ENCODE results near the gene PRSS53.
"Not testable (repeated sequence)": the region's sequence is repeated elsewhere in the genome, so short reads cannot be mapped to it uniquely, and the experiment has no call there.

Gene PRSS53

DNA sequence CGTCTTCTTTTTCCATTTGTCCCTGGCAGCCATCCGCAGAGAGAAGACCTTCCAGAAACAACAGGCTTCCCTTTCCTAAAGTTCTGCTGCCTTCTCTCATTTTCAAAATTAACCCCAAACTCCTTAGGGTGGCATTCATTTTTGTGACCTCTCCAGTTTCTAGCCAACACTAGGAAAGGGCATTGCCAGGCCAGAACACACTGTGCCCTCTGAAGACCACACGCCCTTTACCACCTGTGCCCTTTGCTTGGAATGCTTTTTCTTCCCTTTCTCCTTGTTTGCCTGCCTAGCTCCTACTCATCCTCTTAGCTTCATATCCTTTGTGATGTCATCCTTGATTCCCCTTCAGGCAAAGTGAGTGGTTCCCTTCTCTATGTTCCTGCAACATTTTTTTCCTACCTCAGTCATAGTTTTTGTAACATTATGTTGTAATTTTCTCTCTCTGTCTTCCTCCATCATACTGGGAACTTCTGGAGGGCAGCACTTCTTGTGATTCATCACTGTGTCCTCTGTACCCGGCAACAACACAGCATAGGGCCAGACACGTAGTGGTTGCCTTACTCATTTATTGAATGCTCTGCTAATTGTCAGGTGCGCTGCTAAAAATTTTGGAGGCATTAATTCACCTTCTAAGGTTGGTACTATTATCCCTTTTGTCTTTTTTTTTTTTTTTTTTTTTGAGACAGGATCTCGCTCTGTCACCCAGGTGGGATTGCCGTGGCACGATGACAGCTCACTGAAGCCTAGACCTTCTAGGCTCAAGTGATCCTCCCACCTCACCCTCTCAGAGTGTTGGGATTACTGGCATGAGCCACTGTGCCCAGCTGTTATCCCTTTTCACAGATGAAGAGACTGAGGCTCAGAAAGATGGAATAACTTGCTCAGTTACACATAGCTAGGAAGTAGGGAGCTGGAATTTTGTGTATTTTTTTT, 29.7 kb upstream of the PRSS53 start:
- no peak for DNase-seq (ENCODE audit: low read depth, low spot score)

DNA sequence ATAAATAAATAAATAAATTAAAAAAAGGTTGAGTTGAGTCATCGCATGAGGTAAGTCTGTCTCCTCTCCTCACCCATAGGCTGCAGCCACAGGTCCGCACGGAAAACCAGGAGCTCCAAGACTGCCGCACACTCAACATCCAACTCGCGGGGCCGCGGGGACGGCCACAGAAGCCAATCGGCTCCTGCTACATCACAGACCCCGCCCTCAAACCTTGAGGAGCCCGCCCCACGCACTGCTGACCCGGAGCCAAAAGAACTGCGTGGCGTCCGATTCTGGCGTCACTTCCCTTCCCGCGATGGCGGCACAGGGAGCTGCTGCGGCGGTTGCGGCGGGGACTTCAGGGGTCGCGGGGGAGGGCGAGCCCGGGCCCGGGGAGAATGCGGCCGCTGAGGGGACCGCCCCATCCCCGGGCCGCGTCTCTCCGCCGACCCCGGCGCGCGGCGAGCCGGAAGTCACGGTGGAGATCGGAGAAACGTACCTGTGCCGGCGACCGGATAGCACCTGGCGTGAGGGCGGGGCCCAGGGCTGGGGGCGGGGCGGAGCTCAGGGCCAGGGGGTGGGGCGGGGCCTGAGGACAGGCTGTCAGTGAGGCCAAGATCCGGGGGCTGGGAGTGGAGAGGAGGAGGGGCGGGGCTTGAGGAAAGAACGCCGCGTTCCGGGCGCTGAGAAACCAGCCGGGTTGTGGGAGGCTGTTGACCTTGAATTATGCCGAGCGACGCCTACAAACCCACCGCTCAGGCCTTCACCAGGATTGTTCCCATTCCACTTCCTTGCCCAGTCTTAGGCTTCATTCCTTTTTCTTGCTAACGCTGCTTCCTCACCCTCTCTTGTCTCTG, 28.9 kb upstream of the PRSS53 start, which contains the start of gene KAT8:
Gene KAT8 (plus strand): TSS at position 281 of the 839 bp plus-strand sequence. CDS start 18 bp downstream, at position 299.
- peak; percentile 97 for DNase-seq (ENCODE audit: low read depth, low spot score)

DNA sequence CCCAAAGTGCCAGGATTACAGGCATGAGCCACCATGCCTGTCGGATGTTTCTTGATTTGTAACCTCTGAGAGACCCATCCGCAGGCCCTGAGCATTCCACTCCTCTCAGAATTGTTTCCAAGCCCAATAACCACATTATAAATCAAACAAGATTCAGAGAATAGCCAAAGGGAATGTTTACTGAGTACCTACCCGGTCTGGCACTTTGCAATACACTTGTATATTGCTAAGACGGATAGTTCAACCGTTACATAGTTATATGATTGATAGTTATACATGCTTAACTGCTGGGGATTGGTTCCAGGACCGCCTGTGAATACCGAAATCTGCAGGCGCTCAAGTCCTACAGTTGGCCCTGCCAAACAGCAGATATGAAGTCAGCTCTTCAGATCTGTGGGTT, 25.7 kb upstream of the PRSS53 start:
- no peak for DNase-seq (ENCODE audit: low read depth, low spot score)

DNA sequence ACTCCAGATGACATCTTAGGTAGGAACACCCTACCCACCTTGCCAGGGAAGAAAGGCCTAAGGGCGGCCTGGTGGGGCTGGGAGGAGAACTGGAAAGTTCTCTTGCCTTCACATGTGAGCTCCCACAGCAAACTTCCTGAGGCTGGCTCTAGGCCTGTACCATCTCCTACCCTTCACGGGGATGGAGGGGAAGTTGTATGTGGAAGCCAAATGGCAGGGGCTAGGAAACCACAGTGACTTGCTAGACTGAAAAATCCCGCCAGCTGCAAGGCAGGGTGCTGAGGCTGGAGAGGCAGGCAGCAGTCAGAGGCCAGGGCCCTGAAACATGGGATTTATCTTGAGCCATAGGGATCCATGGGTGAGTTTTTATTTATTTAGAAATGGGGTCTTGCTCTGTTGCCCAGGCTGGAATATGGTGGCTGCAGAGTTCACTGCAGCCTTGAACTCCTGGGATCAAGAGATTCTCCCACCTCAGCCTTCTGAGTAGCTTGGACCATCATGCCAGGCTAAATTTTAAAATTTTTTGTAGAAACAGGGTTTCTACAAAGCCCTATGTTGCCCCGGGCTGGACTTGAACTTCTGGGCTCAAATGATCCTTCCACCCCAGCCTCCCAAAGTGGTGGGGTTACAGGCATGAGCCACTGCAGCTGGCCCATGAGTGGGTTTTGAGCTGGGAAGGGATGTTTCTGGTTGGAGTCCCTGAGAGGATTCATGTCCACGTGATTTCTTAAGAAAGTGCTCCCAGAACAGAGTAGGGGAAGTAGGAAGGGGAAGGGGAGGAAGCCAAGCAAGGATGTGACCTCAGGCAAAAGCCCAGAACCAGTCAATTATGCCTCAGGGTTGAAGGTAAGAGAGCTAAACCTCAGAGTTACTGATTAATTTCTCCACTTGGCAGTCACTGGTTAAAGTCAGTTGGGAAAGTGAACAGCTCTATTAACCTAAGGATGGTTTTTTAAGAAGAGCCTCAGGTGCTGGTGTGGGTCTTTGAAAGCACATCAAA, 24.7 kb upstream of the PRSS53 start:
- no peak for DNase-seq (ENCODE audit: low read depth, low spot score)

DNA sequence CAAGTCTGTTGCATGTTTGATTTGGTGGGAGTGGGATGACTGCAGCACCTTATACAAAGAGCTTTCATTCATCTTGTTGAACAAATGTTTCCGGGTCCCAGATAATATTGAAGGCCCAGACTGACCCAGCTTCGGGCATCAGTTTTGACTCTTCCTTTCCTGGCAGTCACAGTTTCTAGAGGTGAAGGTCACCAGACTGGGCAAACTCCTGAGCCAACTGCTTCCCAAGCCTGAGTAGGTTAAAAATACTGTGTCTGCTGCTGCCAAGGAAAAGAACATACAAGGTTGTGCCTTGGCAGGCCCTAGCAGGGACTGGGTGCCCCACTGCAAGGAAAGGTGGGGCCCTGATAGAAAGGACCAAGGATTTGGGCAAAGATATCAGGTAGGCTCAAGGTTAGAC, 24.0 kb upstream of the PRSS53 start:
- no peak for DNase-seq (ENCODE audit: low read depth, low spot score)

DNA sequence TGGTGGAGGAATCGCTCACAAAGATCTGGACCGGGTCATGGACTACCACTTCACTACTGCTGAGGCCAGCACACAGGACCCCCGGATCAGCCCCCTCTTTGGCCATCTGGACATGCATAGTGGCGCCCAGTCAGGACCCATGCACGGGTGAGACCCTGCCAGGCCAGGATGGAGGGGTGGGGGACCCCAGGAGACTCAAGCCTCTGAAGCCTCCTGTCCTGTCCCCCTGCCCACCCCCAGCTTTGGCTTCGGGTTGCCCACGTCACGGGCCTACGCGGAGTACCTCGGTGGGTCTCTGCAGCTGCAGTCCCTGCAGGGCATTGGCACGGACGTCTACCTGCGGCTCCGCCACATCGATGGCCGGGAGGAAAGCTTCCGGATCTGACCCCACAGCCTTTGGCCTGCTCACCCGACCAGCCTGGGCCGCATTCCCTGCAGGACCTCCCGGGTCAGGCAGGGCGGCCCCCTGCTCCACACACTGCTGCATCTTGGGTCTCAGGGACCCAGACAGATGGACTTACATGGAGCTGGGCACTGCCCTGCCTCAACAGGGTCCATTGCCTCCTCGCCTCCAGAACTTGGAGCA, 23.2 kb upstream of the PRSS53 start:
- DNase-seq (ENCODE audit: low read depth, low spot score), result no peak

DNA sequence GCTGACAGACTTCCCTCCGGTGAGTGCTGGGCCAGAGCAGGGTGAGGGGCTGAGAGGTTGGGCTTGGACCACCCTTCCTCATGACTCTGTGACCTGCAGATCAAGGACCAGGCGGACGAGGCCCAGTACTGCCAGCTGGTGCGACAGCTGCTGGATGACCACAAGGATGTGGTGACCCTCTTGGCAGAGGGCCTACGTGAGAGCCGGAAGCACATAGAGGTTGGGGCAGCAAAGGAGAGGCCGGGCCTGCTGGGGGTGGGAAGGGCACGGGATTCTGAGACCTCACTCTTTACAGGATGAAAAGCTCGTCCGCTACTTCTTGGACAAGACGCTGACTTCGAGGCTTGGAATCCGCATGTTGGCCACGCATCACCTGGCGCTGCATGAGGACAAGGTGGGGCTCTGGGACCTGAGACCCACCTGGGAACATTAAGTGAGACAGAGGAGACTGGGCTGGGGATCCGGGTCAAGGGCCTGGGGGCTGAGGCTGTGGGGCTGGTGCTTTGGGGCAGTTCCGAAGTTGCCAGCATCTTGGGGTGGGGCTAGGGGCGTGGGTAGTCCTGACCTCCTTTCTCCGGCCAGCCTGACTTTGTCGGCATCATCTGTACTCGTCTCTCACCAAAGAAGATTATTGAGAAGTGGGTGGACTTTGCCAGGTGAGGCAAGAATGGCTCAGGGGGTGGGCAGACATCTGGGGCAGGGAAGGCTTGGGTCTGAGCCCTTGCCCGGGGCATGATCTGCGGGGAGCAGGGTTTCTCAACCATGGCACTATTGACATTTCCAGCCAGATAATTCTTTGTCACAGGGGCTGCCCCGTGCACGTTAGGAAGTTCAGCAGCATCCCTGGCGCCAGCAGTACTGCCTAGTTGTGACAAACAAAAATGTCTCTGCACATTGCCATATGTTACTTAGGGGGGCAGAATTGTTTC, 21.6 kb upstream of the PRSS53 start:
- no peak for DNase-seq (ENCODE audit: low read depth, low spot score)

DNA sequence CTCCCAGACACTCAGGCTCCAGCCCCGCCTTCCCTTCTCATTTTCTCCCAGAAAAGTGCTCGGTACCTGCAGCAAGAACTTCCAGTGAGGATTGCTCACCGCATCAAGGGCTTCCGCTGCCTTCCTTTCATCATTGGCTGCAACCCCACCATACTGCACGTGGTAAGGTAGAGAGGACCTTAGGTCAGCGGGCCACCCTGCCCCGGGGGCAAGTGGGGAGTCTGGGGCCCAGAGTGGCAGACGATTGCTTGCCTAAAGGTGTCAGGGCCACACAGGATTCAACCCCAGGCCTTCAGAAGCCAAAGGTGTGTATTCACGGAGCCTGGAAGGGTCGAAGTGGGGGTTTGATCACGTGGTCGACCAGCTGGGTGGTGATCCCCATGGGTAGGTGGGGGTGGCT, 20.9 kb upstream of the PRSS53 start:
- DNase-seq (ENCODE audit: low read depth, low spot score), result no peak

DNA sequence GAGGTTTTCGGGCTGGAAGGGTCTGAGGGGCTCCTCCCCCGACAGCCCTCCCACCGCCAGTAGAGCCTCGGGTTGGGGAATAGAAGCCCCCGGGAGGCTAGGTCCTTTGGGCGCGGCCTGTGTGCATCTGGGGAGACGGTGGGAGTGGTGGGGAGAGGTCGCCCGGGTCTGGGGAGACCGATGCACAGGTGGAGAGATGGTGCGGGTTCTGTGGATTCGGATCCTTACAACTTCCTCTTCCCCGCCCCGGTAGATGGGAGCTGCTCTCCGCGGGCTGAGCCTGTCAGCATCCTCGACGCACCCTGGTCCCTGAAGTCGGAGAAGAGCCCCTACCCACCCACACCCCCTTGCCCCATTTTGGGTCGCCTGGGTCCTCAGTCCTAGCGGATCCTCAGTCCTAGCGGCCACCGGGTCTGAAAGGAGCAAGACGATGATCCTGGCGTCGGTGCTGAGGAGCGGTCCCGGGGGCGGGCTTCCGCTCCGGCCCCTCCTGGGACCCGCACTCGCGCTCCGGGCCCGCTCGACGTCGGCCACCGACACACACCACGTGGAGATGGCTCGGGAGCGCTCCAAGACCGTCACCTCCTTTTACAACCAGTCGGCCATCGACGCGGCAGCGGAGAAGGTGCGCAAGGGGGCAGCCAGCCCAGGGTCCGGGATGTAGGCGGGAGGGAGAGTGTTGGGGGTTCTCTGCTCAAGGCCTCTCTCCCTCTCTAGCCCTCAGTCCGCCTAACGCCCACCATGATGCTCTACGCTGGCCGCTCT, 20.2 kb upstream of the PRSS53 start:
- no peak for DNase-seq (ENCODE audit: low read depth, low spot score)

DNA sequence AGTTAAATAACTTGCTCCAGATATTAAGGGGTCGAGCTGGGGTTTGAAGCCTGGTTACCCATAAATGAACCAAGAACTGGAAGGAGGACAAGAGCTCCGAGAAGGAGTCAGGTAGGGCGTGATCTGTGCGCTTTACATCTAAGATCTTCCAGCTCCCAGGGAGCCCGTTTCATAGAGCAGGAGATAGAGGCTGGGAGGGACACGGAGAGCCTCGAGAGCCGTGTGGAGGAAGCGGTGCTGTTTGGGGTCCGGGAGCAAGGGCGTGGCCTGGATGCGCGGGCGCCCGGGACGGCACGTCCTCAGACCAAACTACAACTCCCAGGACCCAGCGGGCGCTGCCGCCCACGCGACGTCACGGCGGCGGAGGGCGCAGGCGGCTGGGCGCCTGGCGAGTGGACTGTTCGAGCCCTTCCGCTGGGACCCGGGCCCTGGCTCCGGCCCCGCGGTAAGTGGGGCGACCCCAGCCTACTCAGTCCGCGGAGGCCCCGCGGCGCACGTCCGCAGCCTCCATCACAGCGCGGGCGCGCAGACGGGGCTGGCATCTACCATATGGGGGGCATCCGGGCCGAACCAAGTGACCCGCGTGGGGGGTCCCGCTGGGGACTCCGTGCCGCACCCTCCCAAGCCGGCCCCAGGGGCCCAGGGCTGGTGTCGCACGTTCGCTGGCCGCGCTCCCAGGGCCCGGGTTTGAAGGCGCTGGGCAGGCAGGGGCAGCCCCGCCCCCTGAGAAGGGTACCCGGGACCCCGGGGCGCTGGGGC, 19.5 kb upstream of the PRSS53 start, which contains the start of gene BCKDK:
Gene BCKDK (plus strand): TSS at position 352 of the 759 bp plus-strand sequence. CDS start 838 bp downstream, outside the sequence.
- DNase-seq (ENCODE audit: low read depth, low spot score), result peak; percentile 62

DNA sequence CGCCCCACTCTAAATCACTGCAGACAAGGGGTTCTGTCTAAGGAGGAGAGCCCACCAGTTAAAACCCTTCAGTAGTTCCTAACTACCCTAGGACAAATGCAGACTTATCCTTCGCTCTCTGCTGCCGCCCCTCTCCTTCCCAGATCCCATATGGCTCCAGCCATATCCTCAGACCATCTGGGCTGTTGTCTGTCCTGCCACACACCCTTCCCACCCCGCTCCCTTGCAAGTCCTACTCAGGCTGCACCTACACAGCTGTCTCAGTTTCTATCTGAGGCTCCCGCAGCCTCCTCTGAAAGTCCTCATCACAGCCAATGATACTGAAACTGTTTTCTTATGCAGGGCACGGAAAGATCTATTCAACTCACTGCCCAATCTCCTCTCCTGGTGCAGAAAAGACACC, 18.7 kb upstream of the PRSS53 start:
- no peak for DNase-seq (ENCODE audit: low read depth, low spot score)

DNA sequence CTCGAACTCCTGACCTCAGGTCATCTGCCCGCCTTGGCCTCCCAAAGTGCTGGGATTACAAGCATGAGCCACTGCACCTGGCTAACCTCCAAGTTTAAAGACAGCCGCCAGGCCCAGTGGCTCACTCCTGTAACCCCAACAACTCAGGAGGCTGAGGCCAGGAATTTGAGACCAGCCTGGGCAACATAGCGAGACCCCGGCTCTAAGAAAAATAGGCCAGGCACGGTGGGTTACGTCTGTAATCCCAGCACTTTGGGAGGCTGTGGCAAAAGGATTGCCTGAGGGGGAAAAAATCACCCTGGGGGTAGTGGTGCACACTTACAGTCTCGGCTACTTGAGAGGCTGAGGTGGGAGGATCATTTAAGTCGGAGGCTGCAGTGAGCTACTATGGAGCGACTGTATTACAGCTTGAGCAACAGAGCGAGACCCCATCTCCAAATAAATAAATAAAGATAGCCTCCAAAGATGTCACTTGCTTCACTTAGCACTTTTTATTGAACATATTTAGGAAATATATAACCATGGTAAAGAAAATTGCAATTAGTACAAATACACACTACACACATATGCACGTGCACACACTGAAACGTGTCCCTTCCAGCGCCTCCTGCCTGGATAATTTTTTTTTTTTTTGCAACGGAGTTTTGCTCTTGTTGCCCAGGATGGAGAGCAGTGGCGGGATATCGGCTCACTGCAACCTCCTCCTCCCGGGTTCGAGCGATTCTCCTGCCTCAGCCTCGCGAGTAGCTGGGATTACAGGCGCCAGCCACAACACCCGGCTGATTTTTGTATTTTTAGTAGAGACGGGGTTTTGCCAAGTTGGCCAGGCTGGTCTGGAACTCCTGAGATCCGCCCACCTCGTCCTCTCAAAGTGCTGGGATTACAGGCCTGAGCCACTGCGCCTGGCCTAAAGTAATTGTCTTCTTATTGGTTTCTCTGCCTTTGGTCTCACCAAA, 18.0 kb upstream of the PRSS53 start:
- no peak for DNase-seq (ENCODE audit: low read depth, low spot score)

DNA sequence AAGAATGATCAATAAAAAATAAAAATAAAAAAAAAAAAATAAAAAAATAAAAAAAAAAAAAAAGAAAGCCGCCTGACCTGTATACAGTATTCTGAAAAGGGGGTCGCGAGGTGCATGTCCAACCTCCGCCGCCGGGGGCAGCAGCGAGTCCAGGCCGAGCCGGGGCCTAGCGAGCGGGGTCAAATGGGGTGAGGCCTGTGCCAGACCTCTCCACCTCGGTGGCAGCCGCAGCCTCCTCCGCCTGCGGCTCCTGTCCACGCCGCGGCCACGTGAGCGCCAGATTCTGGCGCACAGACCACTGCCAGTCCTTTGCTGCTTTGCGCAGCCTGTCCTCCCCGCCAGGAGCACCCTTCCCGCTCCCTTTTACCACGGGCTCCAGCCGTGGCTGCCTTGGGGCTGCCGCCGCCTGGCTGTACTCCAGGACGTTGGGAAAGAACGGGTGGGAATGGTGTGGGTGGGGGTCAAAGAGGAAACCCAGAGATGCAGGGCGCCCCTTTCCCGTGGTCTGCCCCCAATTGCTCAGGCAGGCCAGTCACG, 17.0 kb upstream of the PRSS53 start:
- DNase-seq (ENCODE audit: low read depth, low spot score), result peak; percentile 92

DNA sequence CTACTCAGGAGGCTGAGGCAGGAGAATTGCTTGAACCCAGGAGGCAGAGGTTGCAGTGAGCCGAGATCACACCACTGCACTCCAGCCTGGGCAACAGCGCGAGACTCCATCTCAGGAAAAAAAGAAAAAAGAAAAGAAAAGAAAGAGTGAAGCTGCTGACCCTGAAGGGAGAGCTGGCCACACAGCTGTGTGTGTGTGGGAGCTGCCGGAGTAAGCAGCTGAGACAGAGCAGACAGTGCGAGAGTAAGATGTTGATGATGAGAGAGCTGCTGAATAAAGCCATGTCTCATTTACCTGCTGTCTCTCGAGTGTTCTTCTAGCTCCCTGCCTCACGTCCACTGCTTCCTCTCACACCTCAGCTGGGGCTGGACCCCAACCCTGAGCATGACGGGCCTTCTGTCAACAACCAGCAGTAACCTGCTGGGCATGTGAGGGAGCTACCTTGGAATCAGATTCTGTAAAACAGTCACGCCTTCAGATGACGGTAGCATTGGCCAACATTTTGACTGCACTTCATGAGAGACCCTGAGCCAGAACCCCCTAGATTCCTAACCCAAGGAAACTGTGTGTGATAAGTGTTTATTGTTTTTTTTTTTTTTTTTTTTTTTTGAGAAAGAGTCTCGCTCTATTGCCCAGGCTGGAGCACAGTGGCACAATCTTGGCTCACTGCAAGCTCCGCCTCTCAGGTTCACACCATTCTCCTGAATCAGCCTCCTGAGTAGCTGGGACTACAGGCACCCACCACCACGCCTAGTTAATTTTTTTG, 12.3 kb upstream of the PRSS53 start:
- DNase-seq (ENCODE audit: low read depth, low spot score), result not testable (repeated sequence)

DNA sequence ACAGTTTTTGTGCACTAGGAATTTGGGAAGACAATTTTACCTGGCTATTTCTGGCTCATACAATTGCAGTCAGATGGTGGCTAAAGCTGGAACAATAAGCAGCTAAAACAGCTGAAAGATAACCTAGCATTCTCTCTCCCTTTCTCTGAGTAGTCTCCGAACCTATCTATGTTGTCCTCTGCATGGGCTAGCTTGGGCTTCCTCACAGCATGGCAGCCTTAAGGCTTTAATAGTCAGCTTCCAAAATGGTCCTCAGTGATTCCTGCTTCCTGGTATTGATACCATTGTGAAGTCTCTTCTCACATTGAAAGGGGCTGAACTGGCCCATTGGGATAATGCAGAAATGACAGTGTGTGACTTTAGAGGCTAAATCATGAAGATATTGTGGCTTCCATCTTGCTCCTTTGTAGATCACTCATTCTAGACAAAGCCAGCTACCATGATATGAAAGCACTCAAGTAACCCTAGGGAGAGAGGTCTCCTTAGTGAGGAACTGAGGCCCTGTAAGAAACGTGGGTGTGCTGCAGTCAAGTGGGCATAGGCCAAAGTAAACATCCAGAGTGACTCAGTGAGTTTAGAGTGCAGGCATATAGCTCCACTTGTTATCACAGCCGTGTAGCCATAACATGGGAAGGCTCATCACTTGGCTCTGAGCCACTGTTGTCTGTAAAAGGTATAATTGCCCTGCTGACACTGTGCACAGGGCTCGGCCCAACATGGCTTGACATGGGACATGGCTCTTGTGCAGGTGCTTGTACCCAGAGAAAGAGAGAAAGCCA, 11.3 kb upstream of the PRSS53 start:
- DNase-seq (ENCODE audit: low read depth, low spot score), result no peak

All from ELF-1 (cell line).